Measurements from ENCODE around the gene YDJC.
A peak's percentile ranks its signal among the peaks of the same experiment; 100 is the strongest.
"Not testable (repeated sequence)": the region's sequence is repeated elsewhere in the genome, so short reads cannot be mapped to it uniquely, and the experiment has no call there.

The YDJC gene, protein sequence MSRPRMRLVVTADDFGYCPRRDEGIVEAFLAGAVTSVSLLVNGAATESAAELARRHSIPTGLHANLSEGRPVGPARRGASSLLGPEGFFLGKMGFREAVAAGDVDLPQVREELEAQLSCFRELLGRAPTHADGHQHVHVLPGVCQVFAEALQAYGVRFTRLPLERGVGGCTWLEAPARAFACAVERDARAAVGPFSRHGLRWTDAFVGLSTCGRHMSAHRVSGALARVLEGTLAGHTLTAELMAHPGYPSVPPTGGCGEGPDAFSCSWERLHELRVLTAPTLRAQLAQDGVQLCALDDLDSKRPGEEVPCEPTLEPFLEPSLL

DNA sequence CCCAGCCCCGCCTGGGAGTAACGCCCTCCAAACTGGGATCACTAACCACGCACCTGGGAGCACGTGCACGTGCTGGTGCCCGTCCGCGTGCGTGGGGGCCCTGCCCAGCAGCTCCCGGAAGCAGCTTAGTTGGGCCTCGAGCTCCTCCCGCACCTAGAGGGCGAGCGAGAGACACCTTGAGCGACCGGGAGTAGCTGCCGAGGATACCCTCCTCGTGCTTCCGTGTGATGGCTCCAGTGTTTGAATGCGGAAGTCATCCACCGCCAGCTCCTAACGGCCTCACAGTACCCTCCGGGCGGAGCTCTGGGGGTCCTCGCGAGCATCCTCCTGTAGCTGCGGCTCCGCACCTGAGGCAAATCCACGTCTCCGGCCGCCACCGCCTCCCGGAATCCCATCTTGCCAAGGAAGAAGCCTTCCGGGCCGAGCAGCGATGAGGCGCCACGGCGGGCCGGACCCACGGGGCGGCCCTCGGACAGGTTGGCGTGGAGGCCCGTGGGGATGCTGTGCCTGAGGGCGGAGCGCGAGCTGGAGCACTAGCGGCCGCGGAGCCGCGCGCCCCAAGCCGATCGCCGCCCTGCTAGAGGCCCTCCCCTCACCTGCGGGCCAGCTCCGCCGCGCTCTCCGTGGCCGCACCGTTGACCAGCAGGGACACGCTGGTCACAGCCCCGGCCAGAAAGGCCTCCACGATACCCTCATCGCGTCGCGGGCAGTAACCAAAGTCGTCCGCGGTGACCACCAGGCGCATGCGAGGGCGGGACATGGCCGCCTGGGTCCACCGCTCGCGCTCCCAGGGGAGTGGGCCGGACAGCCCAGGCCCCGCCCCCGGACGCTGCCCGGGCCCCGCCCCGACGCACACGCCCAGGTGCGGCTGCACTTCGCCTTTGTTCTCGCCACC, at the start of gene YDJC:
YDJC (minus strand) TSS at position 768 of the 895 bp plus-strand sequence; CDS start at position 760, 8 bp downstream.
- peak; percentile 87 for DNase-seq

DNA sequence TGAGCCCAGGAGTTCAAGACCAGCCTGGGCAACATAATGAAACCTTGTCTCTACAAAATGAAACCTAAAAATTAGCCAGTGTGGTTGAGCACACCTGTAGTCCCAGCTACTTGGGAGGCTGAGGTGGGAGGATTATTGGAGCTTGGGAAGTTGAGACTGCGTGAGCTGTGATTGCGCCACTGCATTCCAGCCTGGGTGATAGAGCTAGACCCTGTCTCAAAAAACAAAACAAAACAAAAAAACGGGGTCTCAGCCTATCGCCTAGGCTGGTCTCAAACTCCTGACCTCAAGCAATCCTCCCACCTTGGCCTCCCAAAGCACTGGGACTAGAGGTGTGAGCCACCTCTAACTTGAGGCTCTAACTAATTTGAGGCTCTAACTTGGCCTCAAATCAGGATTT, 49.6 kb upstream of the YDJC start:
- no peak for DNase-seq

DNA sequence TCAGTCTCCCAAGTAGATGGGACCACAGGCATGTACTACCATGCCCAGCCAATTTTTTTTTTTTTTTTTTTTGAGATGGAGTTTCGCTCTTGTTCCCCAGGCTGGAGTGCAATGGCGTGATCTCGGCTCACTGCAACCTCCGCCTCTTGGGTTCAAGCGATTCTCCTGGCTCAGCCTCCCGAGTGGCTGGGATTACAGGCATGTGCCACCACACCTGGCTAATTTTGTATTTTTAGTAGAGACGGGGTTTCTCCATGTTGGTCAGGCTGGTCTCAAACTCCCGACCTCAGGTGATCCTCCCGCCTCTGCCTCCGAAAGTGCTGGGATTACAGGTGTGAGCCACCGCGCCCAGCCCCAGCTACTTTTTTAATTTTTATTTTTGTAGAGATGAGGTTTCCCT, 49.0 kb upstream of the YDJC start:
- not testable (repeated sequence) for DNase-seq

DNA sequence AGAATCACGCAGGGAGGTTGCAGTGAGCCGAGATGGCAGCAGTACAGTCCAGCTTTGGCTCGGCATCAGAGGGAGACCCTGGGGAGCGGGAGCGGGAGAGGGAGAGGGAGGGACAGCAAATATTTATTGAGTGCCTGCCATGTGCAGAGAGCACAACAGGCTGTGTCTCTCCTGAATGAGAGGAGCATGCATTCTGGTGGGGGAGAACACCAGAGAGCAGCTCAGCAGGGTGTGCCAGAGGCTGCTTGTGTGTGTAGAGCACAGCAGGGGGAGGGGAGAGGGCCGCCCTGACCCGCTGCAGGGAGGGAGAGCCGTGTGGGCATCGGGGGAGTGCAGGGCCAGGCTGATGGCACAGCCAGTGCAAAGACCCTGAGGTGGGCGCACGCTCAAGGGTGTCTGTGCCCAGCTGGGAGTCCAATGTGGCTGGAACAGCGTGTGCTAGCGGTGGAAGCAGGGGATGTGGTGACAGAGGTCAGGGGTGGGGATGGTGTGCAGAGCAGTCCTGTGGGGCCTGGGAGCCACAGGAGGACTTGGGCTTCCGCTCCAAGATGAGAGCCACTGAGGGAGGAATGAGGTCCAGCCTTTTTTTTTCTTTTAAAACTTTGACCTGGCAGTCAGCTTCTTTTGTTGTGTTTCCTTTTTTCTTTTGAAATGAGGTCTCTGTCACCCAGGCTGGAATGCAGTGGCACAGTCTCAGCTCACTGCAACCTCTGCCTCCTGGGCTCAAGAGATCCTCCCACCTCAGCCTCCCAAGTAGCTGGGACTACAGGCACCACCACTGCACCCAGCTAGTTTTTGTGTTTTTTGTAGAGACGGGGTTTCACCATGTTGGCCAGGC, 48.0 kb upstream of the YDJC start:
- DNase-seq: no peak

DNA sequence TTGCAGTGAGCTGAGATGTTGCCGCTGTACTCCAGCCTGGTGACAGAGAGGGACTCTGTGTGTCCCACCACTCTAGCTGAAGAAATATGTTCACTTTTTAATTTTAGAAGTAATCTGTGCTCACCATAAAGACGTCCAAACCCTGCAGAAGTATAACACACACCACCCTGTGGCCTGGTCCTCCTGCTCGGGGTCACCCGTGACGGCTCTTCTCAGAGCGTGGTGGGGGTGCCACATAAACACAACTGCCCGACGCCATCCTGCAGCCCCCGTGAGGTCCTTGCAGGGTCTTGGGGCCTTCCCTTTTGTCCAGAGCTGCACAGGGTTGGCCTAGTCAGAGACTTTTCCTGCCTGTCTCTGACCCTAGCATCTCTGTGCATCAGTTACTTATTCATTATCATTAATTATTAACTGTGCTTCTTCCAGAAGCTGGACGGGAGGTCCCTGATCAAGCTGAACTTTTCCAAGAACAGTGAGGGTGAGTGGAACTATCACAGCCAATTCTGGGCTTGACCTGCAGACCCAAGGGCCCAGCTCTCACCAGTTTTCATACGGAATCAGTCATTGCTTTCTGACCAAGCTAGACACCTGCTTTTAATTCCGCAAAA, 44.9 kb upstream of the YDJC start:
- DNase-seq: no peak

DNA sequence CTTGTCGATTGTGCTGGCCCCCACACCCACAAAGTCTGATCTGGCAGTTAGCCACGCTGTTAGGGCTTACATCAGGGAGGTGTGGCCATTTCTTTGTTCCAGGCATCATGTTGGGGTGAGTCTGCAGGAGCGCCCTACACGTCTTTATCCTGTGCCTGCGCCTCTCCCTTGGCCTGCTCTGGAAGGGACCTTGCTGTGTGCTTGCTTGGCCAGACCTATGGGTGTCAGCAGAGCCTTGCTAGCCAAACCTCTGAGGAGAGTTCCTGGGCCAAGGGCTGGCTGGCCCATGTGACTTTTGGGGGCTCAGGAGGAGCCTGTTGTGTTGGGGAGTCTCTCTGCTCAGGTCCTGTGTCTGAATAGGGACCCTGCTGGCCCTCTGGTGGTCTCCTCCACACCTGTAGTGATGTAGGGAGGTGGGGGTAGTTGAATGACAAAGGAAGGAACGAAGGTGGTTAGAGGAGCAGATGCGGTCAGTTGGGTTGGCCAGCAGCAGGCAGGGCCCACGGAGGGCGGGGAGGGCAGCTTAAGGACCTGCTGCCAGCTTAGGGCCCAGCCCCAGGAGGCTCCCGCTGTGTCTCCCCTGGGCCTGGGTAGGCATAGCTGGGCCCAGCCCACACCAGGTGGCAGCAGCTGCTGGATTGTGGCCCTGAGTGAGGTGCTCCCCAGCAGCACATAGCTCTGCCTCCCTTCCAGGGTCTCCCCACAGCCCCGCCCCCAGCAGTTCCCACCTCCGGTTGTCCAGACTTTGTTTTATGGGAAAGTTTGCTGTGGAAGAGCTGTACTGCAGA, 43.9 kb upstream of the YDJC start:
- no peak for DNase-seq

DNA sequence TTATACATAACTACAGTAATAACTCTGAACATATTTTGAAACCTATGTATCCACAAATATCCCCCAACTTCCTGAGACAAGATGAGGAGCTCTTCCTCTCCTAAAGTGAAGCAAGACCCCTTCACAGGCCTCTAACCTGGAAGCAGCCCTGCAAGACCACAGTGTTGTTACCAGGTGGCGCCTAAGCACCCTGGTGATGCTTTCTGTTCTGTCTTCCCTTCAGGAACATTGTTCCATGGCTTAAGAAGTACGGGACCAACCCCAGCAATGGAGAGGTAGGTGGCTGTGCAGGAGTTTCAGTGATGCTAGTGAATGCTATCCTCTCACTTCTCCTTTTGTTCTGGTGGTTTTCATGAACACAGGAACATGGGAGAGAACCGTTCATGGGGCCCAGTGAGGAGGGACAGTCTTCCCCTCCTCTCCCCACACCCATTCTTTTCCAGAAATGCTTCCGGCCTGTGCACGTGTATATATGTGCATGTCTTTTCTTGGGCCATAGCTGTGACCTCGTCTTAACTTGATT, 42.3 kb upstream of the YDJC start:
- no peak for DNase-seq

DNA sequence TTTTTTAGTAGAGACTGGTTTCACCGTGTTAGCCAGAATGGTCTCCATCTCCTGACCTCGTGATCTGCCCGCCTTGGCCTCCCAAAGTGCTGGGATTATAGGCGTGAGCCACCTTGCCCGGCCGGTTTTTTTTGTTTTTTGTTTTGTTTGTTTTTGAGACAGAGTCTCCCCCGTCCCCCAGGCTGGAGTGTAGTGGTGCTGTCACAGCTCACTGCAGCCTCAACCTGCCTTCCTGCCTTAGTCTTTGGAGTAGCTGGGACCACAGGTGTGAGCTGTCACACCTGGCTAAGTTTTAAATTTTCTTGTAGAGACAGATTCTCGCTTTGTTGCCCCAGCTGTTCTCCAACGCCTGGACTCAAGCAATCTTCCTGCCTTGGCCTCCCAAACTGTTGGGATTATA, 39.2 kb upstream of the YDJC start:
- no peak for DNase-seq

DNA sequence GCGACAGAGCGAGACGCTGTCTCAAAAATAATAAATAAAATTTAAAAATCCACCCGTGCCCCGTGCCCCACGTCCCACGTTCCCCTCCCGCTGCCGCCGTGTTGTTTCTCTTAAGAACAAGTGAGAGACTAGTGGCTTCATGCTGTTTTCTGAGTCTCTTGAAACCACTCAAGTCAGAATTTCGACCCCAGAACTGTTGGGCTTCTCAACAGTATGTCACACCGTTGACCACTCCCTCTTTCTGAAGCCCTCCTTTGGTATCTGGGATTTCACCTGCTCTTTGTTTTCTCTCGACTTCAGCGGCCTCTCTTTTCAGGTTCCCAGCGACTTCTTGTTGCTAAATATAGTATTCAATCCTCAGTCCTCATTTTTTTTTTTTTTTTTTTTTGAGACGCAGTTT, 37.0 kb upstream of the YDJC start:
- DNase-seq: no peak

DNA sequence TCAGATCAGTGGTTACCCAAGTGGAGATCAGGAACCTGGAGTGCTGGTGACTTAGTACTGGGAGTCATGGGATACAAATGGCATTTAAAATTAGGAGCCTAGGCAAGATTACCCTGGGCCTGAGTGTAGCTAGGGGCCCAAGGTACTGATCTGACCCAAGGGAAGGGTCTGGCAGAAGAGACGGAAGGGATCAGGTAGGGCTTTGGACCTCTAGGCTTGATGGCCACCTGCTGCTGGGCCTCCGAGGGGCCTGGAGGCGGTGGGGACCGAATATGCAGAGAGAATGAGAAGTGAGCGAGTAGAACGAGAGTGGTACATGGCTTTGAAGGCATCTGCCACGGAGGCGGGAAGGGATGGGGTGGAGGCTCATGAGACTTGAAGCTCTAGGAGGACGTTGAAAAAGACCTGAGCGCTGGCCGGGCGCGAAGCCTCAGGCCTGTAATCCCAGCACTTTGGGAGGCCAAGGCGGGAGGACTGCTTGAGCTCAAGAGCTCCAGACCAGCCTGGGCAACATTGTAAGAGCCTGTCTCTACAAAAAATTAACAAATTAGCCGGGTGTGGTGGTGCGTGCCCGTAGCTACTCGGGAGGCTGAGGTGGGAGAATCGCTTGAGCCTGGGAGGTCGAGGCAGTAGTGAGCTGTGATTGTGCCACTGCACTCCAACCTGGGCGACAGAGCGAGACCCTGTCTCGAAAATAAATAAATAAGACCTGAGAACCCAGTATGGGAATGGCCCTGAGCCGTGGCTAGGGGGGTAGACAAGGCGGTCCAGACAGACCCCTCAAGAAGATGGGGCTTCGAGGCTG, 35.4 kb upstream of the YDJC start:
- DNase-seq: no peak

DNA sequence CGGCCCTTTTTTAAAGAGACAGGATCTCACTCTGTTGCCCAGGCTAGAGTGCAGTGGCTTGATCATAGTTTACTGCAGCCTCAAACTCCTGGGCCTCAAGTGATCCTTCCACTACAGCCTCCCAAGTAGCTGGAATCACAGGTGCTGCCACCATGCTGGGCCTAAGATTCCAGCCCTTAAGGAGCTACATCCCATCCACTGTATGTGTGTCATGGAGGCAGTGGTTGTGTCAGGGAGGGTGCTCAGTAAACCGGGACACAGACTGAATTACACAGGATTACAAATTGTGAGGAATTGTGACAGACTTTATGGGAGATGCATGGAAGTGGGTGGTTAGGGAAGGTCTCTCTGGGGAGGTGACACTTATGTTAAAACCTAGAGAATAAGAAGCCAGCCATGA, 33.9 kb upstream of the YDJC start:
- DNase-seq: no peak

DNA sequence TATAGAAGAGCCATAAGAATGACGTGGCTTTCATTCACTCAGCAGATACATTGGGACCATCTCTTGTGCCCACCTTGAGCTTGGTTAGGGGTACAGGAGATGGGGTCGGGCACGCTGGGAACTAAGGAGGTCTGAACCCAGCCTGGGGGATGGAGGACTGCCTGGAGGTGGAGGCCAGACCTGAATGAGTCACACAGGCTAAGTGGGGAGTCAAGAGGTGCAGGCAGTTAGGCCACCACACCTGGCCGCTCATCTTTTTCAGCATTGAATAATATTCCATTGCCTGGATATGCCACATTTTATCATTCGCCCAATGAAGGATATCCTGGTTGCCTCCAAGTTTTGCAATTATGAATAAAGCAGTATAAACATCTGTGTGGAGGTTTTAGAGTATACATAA, 32.2 kb upstream of the YDJC start:
- DNase-seq: no peak

DNA sequence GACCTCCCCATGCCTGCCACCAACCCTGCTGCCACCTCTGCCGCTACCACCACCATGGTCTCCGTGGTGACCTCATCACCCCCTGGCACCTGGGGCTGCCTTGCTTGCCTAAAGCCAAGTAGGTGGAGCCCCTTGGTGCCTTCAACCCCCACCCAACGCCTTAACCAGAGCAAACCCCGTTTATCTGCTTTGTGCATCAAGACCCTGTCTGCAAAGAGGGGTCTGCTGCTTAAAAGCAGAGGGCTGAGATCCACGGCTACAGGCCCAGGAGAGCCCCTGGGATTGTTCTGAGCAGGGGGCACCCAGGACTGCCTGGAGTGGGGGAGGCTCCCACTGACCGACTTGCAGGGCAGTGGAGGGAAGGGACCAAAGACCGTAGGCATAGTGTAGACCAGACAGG, 31.1 kb upstream of the YDJC start:
- DNase-seq: no peak

DNA sequence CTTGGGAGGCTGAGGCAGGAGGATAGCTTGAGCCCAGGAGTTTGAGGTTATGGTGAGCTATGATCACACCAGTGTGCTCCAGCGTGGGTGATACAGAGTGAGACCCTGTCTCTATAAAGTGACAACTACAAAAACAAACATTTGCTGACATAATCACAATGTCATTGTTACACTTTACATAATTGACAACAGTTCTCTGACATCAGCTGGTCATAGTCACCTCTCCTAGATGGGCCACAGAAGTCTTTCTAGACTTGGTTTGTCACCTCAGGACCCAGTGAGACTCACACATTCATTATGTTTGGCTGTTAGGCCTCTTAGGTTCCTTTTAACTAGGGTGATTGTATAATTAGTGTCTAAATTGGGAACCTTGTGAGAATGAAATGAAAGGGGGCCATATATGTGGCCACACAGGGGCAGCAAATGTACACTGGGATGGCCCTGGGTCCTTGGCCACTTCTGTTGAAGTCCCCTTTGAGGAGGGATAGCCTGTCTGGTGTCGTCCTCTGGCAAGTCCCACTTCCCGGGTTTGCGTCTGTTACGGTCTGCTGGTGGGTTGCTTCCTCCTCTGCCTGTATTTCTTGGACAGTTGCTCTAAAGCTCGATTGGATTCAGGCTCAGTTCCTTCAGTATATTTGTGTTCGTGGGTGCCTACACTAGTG, 30.2 kb upstream of the YDJC start:
- DNase-seq: no peak

DNA sequence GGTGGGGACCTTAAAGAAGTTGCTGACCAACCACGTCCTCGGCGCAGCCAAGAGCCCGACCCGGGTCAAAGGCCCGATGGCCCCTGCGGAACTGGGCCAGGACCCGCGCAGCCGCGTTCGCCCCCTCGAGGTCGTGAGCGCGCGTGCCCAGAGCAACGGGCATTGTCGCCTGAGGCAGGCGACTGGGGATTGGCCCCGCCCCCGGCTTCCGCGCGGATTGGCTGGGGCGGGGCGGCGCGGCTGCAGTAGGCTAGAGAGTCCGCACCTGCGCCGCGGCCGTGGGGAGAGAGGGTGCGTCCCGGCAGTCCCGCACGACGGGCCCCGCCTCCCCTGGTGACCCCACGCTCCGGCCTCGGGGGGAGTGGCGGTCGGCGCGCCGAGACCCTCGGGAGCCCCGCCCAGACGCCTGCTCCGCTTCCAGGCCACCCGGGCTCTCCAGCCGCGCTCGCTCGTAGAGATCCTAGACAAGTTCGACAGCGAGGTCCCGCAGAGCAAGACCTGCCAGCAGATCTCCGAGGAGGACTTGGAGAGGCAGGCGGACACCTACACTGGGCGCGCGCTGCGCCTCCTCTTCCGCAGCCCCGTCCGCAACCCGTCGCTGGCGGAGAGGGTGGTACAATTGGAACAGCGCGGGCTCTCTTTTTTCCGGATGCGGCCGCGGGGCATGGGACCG, 27.7 kb upstream of the YDJC start:
- peak; percentile 78 for DNase-seq

DNA sequence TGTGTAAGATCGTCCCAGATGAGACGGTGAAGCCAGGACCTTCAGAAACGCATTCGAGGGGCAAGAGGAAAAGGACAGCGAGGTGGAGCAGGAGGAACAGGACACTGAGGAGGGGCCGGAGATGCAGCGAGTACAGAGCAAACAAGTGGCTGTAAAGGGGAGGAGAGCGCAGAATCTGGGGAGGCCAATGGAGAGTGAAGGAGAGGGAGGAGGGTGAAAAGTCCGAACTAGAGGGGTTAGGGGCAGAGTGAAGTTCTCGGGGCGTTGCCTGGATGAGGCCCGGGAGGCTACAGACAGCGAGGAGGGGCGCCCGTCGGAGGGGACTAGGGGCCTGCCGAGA, 27.2 kb upstream of the YDJC start:
- DNase-seq: no peak

DNA sequence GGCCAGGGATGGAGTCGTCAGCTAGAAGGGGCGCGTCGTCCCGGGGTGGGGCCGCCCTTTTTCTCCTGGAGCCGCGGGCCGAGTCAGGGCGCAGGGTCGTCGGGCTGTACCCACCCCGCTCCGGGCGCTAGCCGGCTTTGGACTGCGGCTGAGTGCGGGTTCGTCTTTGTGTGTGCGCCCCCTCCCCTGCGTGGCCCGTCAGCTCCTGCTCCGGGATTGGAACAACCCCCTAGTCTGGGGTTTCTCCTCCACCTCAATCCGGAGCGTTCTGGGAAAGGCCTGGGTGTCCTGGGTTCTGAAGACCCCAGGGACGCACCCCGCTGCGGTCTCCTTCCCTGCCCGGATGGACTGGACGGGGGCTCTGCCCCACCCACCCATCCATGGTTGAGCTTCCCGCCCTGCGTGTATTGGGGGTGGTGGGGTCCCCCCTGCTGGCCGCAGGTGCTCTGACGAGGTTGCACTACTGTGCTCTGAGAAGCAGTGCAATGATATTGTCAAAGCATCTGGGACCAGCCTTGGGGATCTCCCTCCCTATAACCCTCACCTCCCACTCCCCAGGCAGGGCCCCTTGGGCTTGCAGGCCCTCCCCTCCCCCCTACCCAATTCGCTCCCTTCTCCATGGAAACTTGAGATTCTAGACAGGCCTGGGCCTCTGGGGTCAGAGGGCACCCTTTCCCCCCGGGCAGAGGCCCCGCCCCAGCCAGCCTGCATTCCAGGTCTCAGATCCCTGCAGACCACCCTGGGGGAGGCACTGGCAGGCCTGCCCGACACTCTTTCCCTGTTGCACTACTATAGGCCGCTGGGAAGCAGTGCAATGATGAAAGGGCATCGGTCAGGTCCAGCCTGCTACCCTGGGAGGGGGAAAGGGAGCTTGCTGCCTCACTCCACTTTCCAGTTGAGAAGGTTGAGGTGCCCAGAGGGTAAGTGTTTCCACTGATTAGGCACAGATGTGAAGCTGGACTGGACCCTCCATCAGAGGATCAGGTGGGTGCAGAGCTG, 23.0 kb upstream of the YDJC start:
- DNase-seq: no peak

DNA sequence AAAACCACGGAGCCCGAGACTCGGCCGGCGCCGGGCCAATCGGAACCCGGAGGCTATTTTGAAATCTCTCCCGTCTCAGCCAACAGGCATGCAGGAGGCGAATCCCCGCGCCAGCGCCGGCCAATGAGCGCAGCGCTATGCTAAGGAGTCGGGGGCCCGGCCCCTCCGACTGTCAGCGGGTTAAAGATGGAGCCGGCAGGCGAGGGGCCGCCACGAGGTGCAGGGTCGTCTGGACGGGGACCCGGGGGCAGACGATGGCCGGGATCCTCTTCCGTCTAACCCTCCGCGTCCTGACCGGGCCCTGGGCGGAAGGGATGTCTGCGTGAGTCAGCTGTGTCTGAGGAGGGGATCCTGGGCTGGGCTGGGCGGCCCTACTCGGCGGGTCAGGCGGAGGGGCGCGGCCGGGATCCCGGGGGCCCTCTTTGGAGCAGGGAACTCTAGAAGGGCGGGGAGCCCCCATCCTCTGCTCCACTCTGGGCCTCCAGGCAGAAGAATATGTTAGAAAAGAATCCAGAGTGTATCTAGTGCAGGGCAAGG, 22.3 kb upstream of the YDJC start:
- peak; percentile 92 for DNase-seq
